Neural crest cell (in vitro differentiated cells): Measurements from ENCODE around the gene ADAMTS15. TPM values are rescaled to one million over a fixed set of nuclear protein-coding genes. Genes with fewer than 3 reads are reported as not detected.
A peak's percentile ranks its signal among the peaks of the same experiment; 100 is the strongest.

ENCODE experiments used
- DNase-seq: peaks from one replicate; pipeline ENCODE4 v3.0.0; 2021; ENCODE audit warnings: low read depth, mixed read lengths, low spot score
- H3K27ac Mint-ChIP-seq: one replicate; pipeline ENCODE4 v1.8.0; 2021; ENCODE audit warnings: mild to moderate bottlenecking, mixed read lengths; ENCODE audit not compliant: unreplicated experiment
- H3K27me3 Mint-ChIP-seq: 2 replicates; pipeline ENCODE4 v1.8.0; 2021; ENCODE audit warnings: low read depth, mild to moderate bottlenecking, mixed read lengths
- H3K36me3 Mint-ChIP-seq: 2 replicates; pipeline ENCODE4 v1.8.0; 2021; ENCODE audit warnings: low read depth, mild to moderate bottlenecking, mixed read lengths
- H3K4me1 Mint-ChIP-seq: 2 replicates; pipeline ENCODE4 v1.8.0; 2021; ENCODE audit warnings: mixed read lengths
- H3K4me3 Mint-ChIP-seq: one replicate; pipeline ENCODE4 v1.8.0; 2021; ENCODE audit warnings: mild to moderate bottlenecking, mixed read lengths
- H3K9me3 Mint-ChIP-seq: 2 replicates; pipeline ENCODE4 v1.8.0; 2021; ENCODE audit warnings: mixed read lengths
- CTCF ChIP-seq: fragments of 200-600 bp; sonication (generic); conservative IDR thresholded peaks from 2 replicates; pipeline ENCODE4 v1.5.0; 2021; ENCODE audit warnings: antibody characterized with exemption, mild to moderate bottlenecking
- total RNA-seq: library from RNA; stranded (reverse); gene quantifications from 2 replicates; pipeline ENCODE4 v1.2.1, GENCODE V29; 2021

The ADAMTS15 gene
- total RNA-seq, 1 donor from 2014 or later: 7.7 TPM

- no peaks in the 10 kb centered on the region for H3K36me3 Mint-ChIP-seq
- H3K4me1 Mint-ChIP-seq: peaks cover 5% of the 10 kb centered on the region
- no peaks in the 10 kb centered on the region for H3K9me3 Mint-ChIP-seq
- H3K27me3 Mint-ChIP-seq: peaks cover 37% of the 10 kb centered on the region
- no peak overlapping the region for H3K4me3 Mint-ChIP-seq
- peak overlapping the region; percentile 45 for H3K27ac Mint-ChIP-seq
- DNase-seq: no peak
- TF ChIP-seq CTCF: no peak
These were observed 27.8 kb upstream of the ADAMTS15 start for GRCh38 chr11:130420478-130421198.

GRCh38 chr11:130421199-130421585 is 27.3 kb upstream of the ADAMTS15 start:
- no peak for DNase-seq
- H3K27me3 Mint-ChIP-seq: peaks cover 40% of the 10 kb centered on the region
- H3K9me3 Mint-ChIP-seq: no peaks in the 10 kb centered on the region
- no peaks in the 10 kb centered on the region for H3K36me3 Mint-ChIP-seq
- H3K27ac Mint-ChIP-seq: peak overlapping the region; percentile 45
- TF ChIP-seq CTCF: no peak
- peaks cover 5% of the 10 kb centered on the region for H3K4me1 Mint-ChIP-seq
- no peak overlapping the region for H3K4me3 Mint-ChIP-seq

GRCh38 chr11:130421697-130422096 is 26.7 kb upstream of the ADAMTS15 start:
- H3K4me3 Mint-ChIP-seq: no peak overlapping the region
- DNase-seq: no peak
- no peaks in the 10 kb centered on the region for H3K36me3 Mint-ChIP-seq
- H3K27me3 Mint-ChIP-seq: peaks cover 45% of the 10 kb centered on the region
- peaks cover under 1% of the 10 kb centered on the region for H3K4me1 Mint-ChIP-seq
- no peak overlapping the region for H3K27ac Mint-ChIP-seq
- TF ChIP-seq CTCF: no peak
- H3K9me3 Mint-ChIP-seq: no peaks in the 10 kb centered on the region

GRCh38 chr11:130422251-130422995 is 26.0 kb upstream of the ADAMTS15 start:
- H3K36me3 Mint-ChIP-seq: no peaks in the 10 kb centered on the region
- H3K27me3 Mint-ChIP-seq: peaks cover 52% of the 10 kb centered on the region
- no peak overlapping the region for H3K4me3 Mint-ChIP-seq
- no peak for TF ChIP-seq CTCF
- no peak overlapping the region for H3K27ac Mint-ChIP-seq
- H3K4me1 Mint-ChIP-seq: peaks cover 5% of the 10 kb centered on the region
- no peaks in the 10 kb centered on the region for H3K9me3 Mint-ChIP-seq
- no peak for DNase-seq

GRCh38 chr11:130423541-130424142 is 24.8 kb upstream of the ADAMTS15 start:
- H3K4me1 Mint-ChIP-seq: peaks cover 8% of the 10 kb centered on the region
- H3K27ac Mint-ChIP-seq: no peak overlapping the region
- H3K4me3 Mint-ChIP-seq: no peak overlapping the region
- no peak for DNase-seq
- peaks cover 58% of the 10 kb centered on the region for H3K27me3 Mint-ChIP-seq
- no peak for TF ChIP-seq CTCF
- H3K36me3 Mint-ChIP-seq: no peaks in the 10 kb centered on the region
- H3K9me3 Mint-ChIP-seq: no peaks in the 10 kb centered on the region
